ENCODE measurements around the gene DBF4B.

Gene DBF4B

GRCh38 chr17:44795928-44796327 lies 87.5 kb downstream of the DBF4B start:
- Histone ChIP-seq H3K4me2 (ENCODE audit: insufficient read depth, low read length) (no peak overlapping the region), H3K27ac (ENCODE audit: low read length) (no peak overlapping the region)
- TF ChIP-seq EZH2 (IDR thresholded peaks at IDR 0.05; ENCODE audit: borderline replicate concordance, low read depth, low read length, severe bottlenecking) (no peak), CTCF (IDR thresholded peaks at IDR 0.05; ENCODE audit: borderline replicate concordance, extremely low read depth, low read length, poor library complexity, severe bottlenecking) (no peak)

DNA sequence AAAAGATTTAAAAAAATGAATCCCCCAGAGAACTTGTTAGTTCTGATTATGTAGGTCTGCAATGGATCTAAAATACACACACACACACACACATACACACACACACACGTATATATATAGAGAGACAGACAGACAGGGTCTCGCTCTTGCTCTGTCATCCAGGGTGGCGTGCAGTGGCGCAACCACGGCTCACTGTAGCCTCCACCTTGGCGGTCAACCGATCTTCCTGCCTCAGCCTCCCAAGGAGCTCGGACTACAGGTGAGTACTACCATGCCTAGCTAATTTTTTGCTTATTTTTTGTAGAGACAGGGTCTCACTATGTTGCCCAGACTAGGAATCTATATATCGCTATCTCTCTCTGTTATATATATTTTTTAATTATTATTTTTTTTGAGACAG lies 88.3 kb downstream of the DBF4B start:
- Histone ChIP-seq H3K4me3 (ENCODE audit: low read depth in 1 of 2, low read length in 2 of 2) (no peak overlapping the region), H4K20me1 (ENCODE audit: insufficient read depth, low read length) (no peaks in the 10 kb centered on the region; the same call in 1 of the 2 replicates), H3K27ac (ENCODE audit: low read length) (no peak overlapping the region), H3K4me1 (ENCODE audit: insufficient read depth, low read length) (no peaks in the 10 kb centered on the region), H3K9me3 (ENCODE audit: insufficient read depth, low read length, severe bottlenecking) (no peaks in the 10 kb centered on the region), H3K27me3 (ENCODE audit: insufficient read depth, low read length, poor library complexity) (no peaks in the 10 kb centered on the region), H2AFZ (ENCODE audit: low read depth, low read length) (no peak overlapping the region), H3K4me2 (ENCODE audit: insufficient read depth, low read length) (no peak overlapping the region), H3K36me3 (ENCODE audit: insufficient read depth, low read length) (peaks cover 11% of the 10 kb centered on the region; the same call in 1 of the 2 replicates), H3K9ac (ENCODE audit: low read depth, low read length) (no peak overlapping the region), H3K79me2 (ENCODE audit: insufficient read depth, low read length) (no peaks in the 10 kb centered on the region)
- DNase-seq = no peak
- ATAC-seq (ENCODE audit: insufficient read depth, low read depth) = no peak
- TF ChIP-seq CTCF (IDR thresholded peaks at IDR 0.05; ENCODE audit: borderline replicate concordance, extremely low read depth, low read length, poor library complexity, severe bottlenecking) = no peak
- TF ChIP-seq EZH2 (IDR thresholded peaks at IDR 0.05; ENCODE audit: borderline replicate concordance, low read depth, low read length, severe bottlenecking) = no peak

More at GRCh38 chr17:44795928-44796327, 87.5 kb downstream of the DBF4B start:
- Histone ChIP-seq H3K9me3 (ENCODE audit: insufficient read depth, low read length, severe bottlenecking) (no peaks in the 10 kb centered on the region), H3K79me2 (ENCODE audit: insufficient read depth, low read length) (no peaks in the 10 kb centered on the region), H3K36me3 (ENCODE audit: insufficient read depth, low read length) (peaks cover 10% of the 10 kb centered on the region; the same call in 1 of the 2 replicates), H3K27me3 (ENCODE audit: insufficient read depth, low read length, poor library complexity) (no peaks in the 10 kb centered on the region), H2AFZ (ENCODE audit: low read depth, low read length) (no peak overlapping the region), H4K20me1 (ENCODE audit: insufficient read depth, low read length) (no peaks in the 10 kb centered on the region; the same call in 1 of the 2 replicates), H3K4me3 (ENCODE audit: low read depth in 1 of 2, low read length in 2 of 2) (no peak overlapping the region), H3K4me1 (ENCODE audit: insufficient read depth, low read length) (no peaks in the 10 kb centered on the region), H3K9ac (ENCODE audit: low read depth, low read length) (no peak overlapping the region)
- DNase-seq = no peak
- no peak for ATAC-seq (ENCODE audit: insufficient read depth, low read depth)

- DNase-seq (no peak), ATAC-seq (ENCODE audit: insufficient read depth, low read depth) (no peak)
- Histone ChIP-seq H3K27me3 (ENCODE audit: insufficient read depth, low read length, poor library complexity) (no peaks in the 10 kb centered on the region), H3K4me2 (ENCODE audit: insufficient read depth, low read length) (no peak overlapping the region), H3K27ac (ENCODE audit: low read length) (no peak overlapping the region), H2AFZ (ENCODE audit: low read depth, low read length) (no peak overlapping the region), H3K79me2 (ENCODE audit: insufficient read depth, low read length) (peaks cover under 1% of the 10 kb centered on the region; the same call in 1 of the 2 replicates), H3K9ac (ENCODE audit: low read depth, low read length) (no peak overlapping the region), H3K4me1 (ENCODE audit: insufficient read depth, low read length) (no peaks in the 10 kb centered on the region), H4K20me1 (ENCODE audit: insufficient read depth, low read length) (peaks cover 2% of the 10 kb centered on the region; the same call in 1 of the 2 replicates), H3K36me3 (ENCODE audit: insufficient read depth, low read length) (peaks cover 21% of the 10 kb centered on the region; the same call in 1 of the 2 replicates), H3K4me3 (ENCODE audit: low read depth in 1 of 2, low read length in 2 of 2) (no peak overlapping the region), H3K9me3 (ENCODE audit: insufficient read depth, low read length, severe bottlenecking) (no peaks in the 10 kb centered on the region)
- TF ChIP-seq EZH2 (IDR thresholded peaks at IDR 0.05; ENCODE audit: borderline replicate concordance, low read depth, low read length, severe bottlenecking) (no peak), CTCF (IDR thresholded peaks at IDR 0.05; ENCODE audit: borderline replicate concordance, extremely low read depth, low read length, poor library complexity, severe bottlenecking) (no peak)
These were observed 89.3 kb downstream of the DBF4B start for GRCh38 chr17:44797802-44798201.

Data from DND-41 (cell line).